Measurements from ENCODE around the gene CNGB1.

The CNGB1 gene

GRCh38 chr16:57966204-57966771, 4.6 kb downstream of the CNGB1 start:
- Histone ChIP-seq H3F3A (ENCODE audit: low read depth) (no peaks in the 10 kb centered on the region), H3K9me2 (replicated peaks; ENCODE audit: low read depth, low read length) (no peaks in the 10 kb centered on the region), H3K4me2 (ENCODE audit: low read depth, low read length, poor library complexity, severe bottlenecking) (no peak overlapping the region), H3K4me1 (ENCODE audit: insufficient read depth, low read length, poor library complexity, severe bottlenecking) (peaks cover 6% of the 10 kb centered on the region), H3K27me3 (ENCODE audit: insufficient read depth, low read length, poor library complexity, severe bottlenecking) (no peaks in the 10 kb centered on the region), H3K9me3 (ENCODE audit: insufficient read depth, low read depth, low read length) (no peaks in the 10 kb centered on the region), H4K20me1 (ENCODE audit: insufficient read depth, low read length, poor library complexity, severe bottlenecking) (no peaks in the 10 kb centered on the region), H3K36me3 (ENCODE audit: insufficient read depth, low read length) (no peaks in the 10 kb centered on the region), H3K9ac (ENCODE audit: low read depth, low read length, poor library complexity, severe bottlenecking) (no peak overlapping the region), H3K79me2 (ENCODE audit: insufficient read depth, low read length) (no peaks in the 10 kb centered on the region), H2AFZ (ENCODE audit: low read length) (no peak overlapping the region), H3K4me3 (ENCODE audit: low read length, poor library complexity, severe bottlenecking) (no peak overlapping the region)
- TF ChIP-seq, protein P1, sequence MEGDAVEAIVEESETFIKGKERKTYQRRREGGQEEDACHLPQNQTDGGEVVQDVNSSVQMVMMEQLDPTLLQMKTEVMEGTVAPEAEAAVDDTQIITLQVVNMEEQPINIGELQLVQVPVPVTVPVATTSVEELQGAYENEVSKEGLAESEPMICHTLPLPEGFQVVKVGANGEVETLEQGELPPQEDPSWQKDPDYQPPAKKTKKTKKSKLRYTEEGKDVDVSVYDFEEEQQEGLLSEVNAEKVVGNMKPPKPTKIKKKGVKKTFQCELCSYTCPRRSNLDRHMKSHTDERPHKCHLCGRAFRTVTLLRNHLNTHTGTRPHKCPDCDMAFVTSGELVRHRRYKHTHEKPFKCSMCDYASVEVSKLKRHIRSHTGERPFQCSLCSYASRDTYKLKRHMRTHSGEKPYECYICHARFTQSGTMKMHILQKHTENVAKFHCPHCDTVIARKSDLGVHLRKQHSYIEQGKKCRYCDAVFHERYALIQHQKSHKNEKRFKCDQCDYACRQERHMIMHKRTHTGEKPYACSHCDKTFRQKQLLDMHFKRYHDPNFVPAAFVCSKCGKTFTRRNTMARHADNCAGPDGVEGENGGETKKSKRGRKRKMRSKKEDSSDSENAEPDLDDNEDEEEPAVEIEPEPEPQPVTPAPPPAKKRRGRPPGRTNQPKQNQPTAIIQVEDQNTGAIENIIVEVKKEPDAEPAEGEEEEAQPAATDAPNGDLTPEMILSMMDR (conservative IDR thresholded peaks at IDR 0.05; ENCODE audit: low read length) = no peak
- no peak for TF ChIP-seq EZH2phosphoT487 (IDR thresholded peaks at IDR 0.05; ENCODE audit: borderline replicate concordance)

GRCh38 chr16:57964157-57964700, 6.7 kb downstream of the CNGB1 start:
- no peak overlapping the region for H3K4me3 ChIP-seq (ENCODE audit: low read length, poor library complexity, severe bottlenecking)

DNA sequence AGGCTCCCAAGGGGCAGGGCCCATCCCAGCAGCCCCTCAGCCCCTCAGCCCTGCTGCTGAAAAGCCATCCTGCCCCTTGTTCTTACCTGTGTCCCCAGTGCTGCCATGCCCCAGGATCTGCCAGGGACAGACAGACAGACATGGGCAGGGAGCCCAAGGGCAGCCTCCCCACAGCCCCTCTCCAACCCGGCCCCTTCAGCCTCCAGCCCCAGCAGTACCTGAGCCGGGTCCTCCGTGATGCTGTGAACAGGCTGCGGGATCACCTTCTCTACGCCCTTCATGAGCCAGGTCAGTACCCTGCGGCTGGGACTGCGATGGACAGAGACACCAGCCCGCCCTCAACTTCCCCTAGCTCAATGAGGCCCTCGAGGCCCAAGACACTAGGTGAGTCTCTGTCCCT, 8.2 kb downstream of the CNGB1 start:
- Histone ChIP-seq H3K4me1 (ENCODE audit: insufficient read depth, low read length, poor library complexity, severe bottlenecking) (no peaks in the 10 kb centered on the region), H3K4me3 (ENCODE audit: low read length, poor library complexity, severe bottlenecking) (no peak overlapping the region), H3F3A (ENCODE audit: low read depth) (no peaks in the 10 kb centered on the region), H3K36me3 (ENCODE audit: insufficient read depth, low read length) (no peaks in the 10 kb centered on the region), H3K9ac (ENCODE audit: low read depth, low read length, poor library complexity, severe bottlenecking) (no peak overlapping the region), H3K9me3 (ENCODE audit: insufficient read depth, low read depth, low read length) (no peaks in the 10 kb centered on the region), H3K27me3 (ENCODE audit: insufficient read depth, low read length, poor library complexity, severe bottlenecking) (no peaks in the 10 kb centered on the region), H3K4me2 (ENCODE audit: low read depth, low read length, poor library complexity, severe bottlenecking) (no peak overlapping the region), H3K9me2 (replicated peaks; ENCODE audit: low read depth, low read length) (no peaks in the 10 kb centered on the region), H3K79me2 (ENCODE audit: insufficient read depth, low read length) (no peaks in the 10 kb centered on the region), H2AFZ (ENCODE audit: low read length) (no peak overlapping the region), H4K20me1 (ENCODE audit: insufficient read depth, low read length, poor library complexity, severe bottlenecking) (no peaks in the 10 kb centered on the region)
- TF ChIP-seq EZH2phosphoT487 (IDR thresholded peaks at IDR 0.05; ENCODE audit: borderline replicate concordance) = no peak
- TF ChIP-seq, protein P1 (conservative IDR thresholded peaks at IDR 0.05; ENCODE audit: low read length) = no peak

More at GRCh38 chr16:57964157-57964700, 6.7 kb downstream of the CNGB1 start:
- Histone ChIP-seq H3F3A (ENCODE audit: low read depth) (no peaks in the 10 kb centered on the region), H2AFZ (ENCODE audit: low read length) (no peak overlapping the region), H4K20me1 (ENCODE audit: insufficient read depth, low read length, poor library complexity, severe bottlenecking) (no peaks in the 10 kb centered on the region), H3K9me3 (ENCODE audit: insufficient read depth, low read depth, low read length) (no peaks in the 10 kb centered on the region), H3K36me3 (ENCODE audit: insufficient read depth, low read length) (no peaks in the 10 kb centered on the region), H3K9me2 (replicated peaks; ENCODE audit: low read depth, low read length) (no peaks in the 10 kb centered on the region), H3K27me3 (ENCODE audit: insufficient read depth, low read length, poor library complexity, severe bottlenecking) (no peaks in the 10 kb centered on the region), H3K9ac (ENCODE audit: low read depth, low read length, poor library complexity, severe bottlenecking) (no peak overlapping the region), H3K79me2 (ENCODE audit: insufficient read depth, low read length) (no peaks in the 10 kb centered on the region), H3K4me2 (ENCODE audit: low read depth, low read length, poor library complexity, severe bottlenecking) (no peak overlapping the region), H3K4me1 (ENCODE audit: insufficient read depth, low read length, poor library complexity, severe bottlenecking) (no peaks in the 10 kb centered on the region)
- TF ChIP-seq, protein P1 (conservative IDR thresholded peaks at IDR 0.05; ENCODE audit: low read length) = no peak
- TF ChIP-seq EZH2phosphoT487 (IDR thresholded peaks at IDR 0.05; ENCODE audit: borderline replicate concordance) = no peak

All from Loucy (cell line).